ENCODE results near the gene ITGB3. TPM values are rescaled to one million over a fixed set of nuclear protein-coding genes. Genes with fewer than 3 reads are reported as not detected.

Gene ITGB3
- total and polyA plus RNA-seq, 2 of the 8 experiments (the other 6 are each of a cell fraction or from before 2014, with no cell fraction given), result 0.08 to 0.09 TPM

- Histone ChIP-seq H3K4ac (replicated peaks; ENCODE audit: insufficient read length, low read depth, low read length) (no peak overlapping the region), H3K9me3 (ENCODE audit: insufficient read depth in 2 of 2, low read depth in 1 of 2, low read length in 1 of 2) (no peaks in the 10 kb centered on the region), H3K79me2 (ENCODE audit: control insufficient read depth in 1 of 2, insufficient read depth in 2 of 2, low read length in 2 of 2) (no peaks in the 10 kb centered on the region), H4K20me1 (replicated peaks in 1 of 2; ENCODE audit: control insufficient read depth in 1 of 2, insufficient read depth in 2 of 2, low read length in 2 of 2) (no peaks in the 10 kb centered on the region), H3K14ac (ENCODE audit: insufficient read length) (no peak overlapping the region), H3K56ac (replicated peaks; ENCODE audit: insufficient read length, low read depth, low read length) (no peak overlapping the region), H2BK120ac (replicated peaks; ENCODE audit: low read depth, low read length) (no peak overlapping the region), H3K23me2 (ENCODE audit: low read depth, low read length) (no peaks in the 10 kb centered on the region; the same call in 1 of the 2 replicates), H3K18ac (ENCODE audit: extremely low read depth, low read length) (no peak overlapping the region), H4K5ac (ENCODE audit: insufficient read length, low read depth, low read length) (no peak overlapping the region), H3K27ac (ENCODE audit: low read depth, low read length) (no peak overlapping the region), H2BK15ac (ENCODE audit: low read length) (no peak overlapping the region), H3K4me2 (ENCODE audit: insufficient read depth in 1 of 2, low read depth in 2 of 2, low read length in 2 of 2) (no peak overlapping the region), H2BK5ac (ENCODE audit: low read depth, low read length) (no peak overlapping the region), H2AK5ac (ENCODE audit: low read depth, low read length) (no peak overlapping the region), H2BK20ac (ENCODE audit: low read length) (no peak overlapping the region), H2AFZ (ENCODE audit: low read length) (no peak overlapping the region), H3K23ac (ENCODE audit: insufficient read length) (no peak overlapping the region), H3K27me3 (replicated peaks in 1 of 4; ENCODE audit: control insufficient read depth in 3 of 4, extremely low read depth in 1 of 4, insufficient read depth in 3 of 4, low read length in 3 of 4) (no peaks in the 10 kb centered on the region), H3K9ac (replicated peaks in 1 of 4; ENCODE audit: extremely low read depth in 1 of 4, low read depth in 3 of 4, low read length in 3 of 4) (no peak overlapping the region), H3K4me1 (replicated peaks in 1 of 4; ENCODE audit: control insufficient read depth in 3 of 4, insufficient read depth in 4 of 4, low read length in 3 of 4) (peaks cover 0 to 7% (median 2%) of the 10 kb centered on the region in 4 experiments; a peak in 4 of 7 replicates), H3K4me3 (ENCODE audit: extremely low read depth in 1 of 4, insufficient read depth in 2 of 4, low read depth in 3 of 4, low read length in 4 of 4) (no peak overlapping the region), H2BK12ac (ENCODE audit: low read depth, low read length) (no peak overlapping the region; the same call in 1 of the 2 replicates), H4K91ac (replicated peaks; ENCODE audit: insufficient read length, low read length) (no peak overlapping the region), H4K8ac (ENCODE audit: extremely low read depth, insufficient read depth, low read length) (no peak overlapping the region), H3K36me3 (ENCODE audit: control insufficient read depth in 2 of 4, insufficient read depth in 4 of 4, low read length in 3 of 4) (no peaks in the 10 kb centered on the region), H3K79me1 (ENCODE audit: low read depth, low read length) (no peaks in the 10 kb centered on the region)
- ChIA-PET POLR2A (ENCODE audit: partially characterized antibody) (interaction anchor here (0.7 kb wide), 1 partner anchor 13 kb away, joined by 3 read pairs; the partner anchor contains the start of gene EFCAB13), CTCF (ENCODE audit: partially characterized antibody) (interaction anchor here (0.6 to 7.5 kb wide), 4 partner anchors 19 to 1244 kb away, joined by 3 to 105 read pairs (median 5); no protein-coding TSS in a partner anchor)
- FAIRE-seq (no peak), DNase-seq (ENCODE audit: low read depth in 1 of 2, low spot score in 2 of 2) (no peak)
- WGBS, 2 experiments (ENCODE audit: extremely low coverage in 1 of 2, insufficient coverage in 1 of 2, insufficient read length in 1 of 2, insufficient replicate concordance in 2 of 2, low coverage in 1 of 2, low lambda C conversion rate in 2 of 2, missing lambda C conversion rate in 1 of 2), result 84% methylated on average over 4 of the region's 4 CpGs; no CpG with 5 or more reads in 1 of the 2 experiments
- TF ChIP-seq TAF7 (optimal IDR thresholded peaks at IDR 0.05; ENCODE audit: borderline replicate concordance, low read depth, low read length), result no peak
- no peak for TF ChIP-seq SRF (IDR thresholded peaks at IDR 0.05; ENCODE audit: low read depth, low read length)
- no peak for TF ChIP-seq HDAC6 (IDR thresholded peaks at IDR 0.05; ENCODE audit: low read depth, low read length)
- no peak for TF ChIP-seq CREB1 (IDR thresholded peaks at IDR 0.05)
- TF ChIP-seq KDM4A (IDR thresholded peaks at IDR 0.05; ENCODE audit: low read depth, low read length, severe bottlenecking), result no peak
- TF ChIP-seq NANOG (IDR thresholded peaks at IDR 0.05; ENCODE audit: insufficient read depth, low read depth, low read length, poor library complexity, severe bottlenecking), result no peak
These were observed 56.6 kb downstream of the ITGB3 start for GRCh38 chr17:47310186-47310733.
